Skeletal muscle cell (primary cell): Measurements from ENCODE around the gene DDHD1.
A peak's percentile ranks its signal among the peaks of the same experiment; 100 is the strongest.

Experiments
- DNase-seq: peaks from one replicate; pipeline ENCODE4 v3.0.0-alpha.2; 2010; ENCODE audit warnings: low read depth
- H3K4me3 ChIP-seq: 2 replicates; pipeline ENCODE4 v1.5.1; 2011; ENCODE audit warnings: low read depth, mild to moderate bottlenecking, control low read depth, low read length, moderate library complexity

Gene DDHD1

DNA sequence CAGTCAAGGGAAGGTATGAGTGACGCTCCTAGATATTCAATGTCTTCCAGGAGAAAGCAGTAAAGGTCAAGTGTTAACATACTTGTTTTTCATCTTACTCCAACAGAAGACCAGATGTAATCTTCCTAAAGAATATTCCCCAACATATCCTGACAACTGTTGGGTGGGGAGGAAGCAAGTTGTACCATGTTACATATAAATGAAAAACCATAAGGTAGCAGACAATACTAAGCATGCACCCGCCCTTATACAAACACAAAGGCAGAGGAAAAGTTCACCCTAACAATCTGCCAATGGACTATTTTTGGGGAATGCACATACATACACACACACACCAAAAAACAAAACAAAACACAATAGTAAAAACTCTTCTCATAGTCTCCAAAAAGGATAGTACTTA, 112.1 kb downstream of the DDHD1 start:
- H3K4me3 ChIP-seq, result no peak overlapping the region
- no peak for DNase-seq

DNA sequence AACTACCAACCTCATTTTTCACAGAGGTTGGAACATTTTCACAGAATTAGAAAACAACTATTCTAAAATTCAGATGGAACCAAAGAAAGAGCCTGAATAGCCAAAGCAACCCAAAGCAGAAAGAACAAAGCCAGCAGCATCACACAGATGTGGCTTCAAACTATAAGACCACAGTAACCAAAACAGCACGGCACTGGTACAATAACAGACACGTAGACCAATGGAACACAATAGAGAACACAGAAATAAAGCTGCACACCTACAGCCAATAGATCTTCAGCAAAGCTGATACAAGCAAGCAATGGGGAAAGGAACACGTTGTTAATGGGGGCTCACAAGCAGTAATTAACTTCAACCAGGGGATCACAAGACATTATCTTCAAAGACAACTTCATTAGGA, 114.5 kb downstream of the DDHD1 start:
- no peak overlapping the region for H3K4me3 ChIP-seq

GRCh38 chr14:53037016-53037415, 116.1 kb downstream of the DDHD1 start:
- DNase-seq, result no peak
- no peak overlapping the region for H3K4me3 ChIP-seq

More for the DNA sequence above, 114.5 kb downstream of the DDHD1 start:
- DNase-seq, result no peak

DNA sequence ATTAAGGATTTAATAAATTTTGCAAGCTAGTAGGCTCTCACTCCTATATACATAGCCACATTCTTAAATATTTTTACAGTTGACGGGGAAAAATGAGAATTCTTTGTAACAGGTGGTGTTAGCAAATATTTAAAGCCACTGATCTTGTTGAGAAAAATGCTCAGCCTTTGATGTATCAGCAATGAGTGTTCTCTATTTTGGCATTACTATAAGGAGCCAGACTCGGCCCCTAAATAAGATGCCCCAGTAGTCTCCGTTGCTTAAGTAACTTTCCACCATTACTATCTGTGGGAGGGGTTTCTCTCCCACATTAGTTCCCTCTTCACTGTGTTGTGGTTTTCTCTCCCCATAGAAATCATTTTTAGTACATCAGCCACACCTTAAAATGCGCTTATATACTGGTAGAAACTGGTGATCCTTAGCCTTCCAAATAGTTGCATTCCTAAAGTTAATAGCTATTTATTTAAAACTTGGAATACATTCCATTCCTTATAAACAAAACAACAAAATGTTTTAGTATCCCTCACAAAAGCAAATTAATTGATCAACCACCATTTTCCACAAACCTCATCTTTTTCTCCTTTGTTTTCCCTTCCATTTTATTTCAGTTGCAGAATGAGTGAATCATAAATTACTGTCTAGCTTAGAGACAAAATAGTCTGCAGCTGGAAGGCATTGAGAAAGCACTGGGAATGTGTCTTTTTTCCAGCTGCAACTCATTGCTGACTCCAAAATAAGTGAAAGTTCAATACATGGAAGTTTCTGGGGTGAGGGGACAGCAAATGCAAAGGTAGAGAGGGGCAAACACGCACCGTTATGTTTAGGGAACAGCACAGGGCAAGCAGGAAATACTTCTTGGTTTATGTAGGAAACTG, 117.5 kb downstream of the DDHD1 start:
- H3K4me3 ChIP-seq, result no peak overlapping the region
- DNase-seq, result no peak

GRCh38 chr14:53034688-53035230, 118.4 kb downstream of the DDHD1 start:
- no peak for DNase-seq
- H3K4me3 ChIP-seq, result no peak overlapping the region

DNA sequence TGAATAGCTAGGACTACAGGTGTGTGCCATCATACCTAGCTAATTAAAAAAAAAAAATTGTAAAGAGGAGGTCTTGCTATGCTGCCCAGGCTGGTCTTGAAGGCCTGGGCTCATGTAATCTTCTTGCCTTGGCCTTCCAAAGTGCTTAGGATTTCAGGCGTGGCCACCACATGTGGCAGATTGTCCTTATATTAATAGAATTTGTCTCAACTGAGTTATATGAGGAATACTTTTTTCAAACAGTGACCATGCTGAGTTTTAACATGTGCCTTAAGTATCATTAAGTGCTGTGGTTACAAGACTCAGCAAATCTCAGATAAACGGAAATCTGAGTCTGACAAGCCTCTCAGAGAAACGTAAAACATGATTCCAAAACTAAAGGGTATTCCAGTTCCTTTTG, 119.1 kb downstream of the DDHD1 start:
- no peak overlapping the region for H3K4me3 ChIP-seq
- DNase-seq, result no peak

DNA sequence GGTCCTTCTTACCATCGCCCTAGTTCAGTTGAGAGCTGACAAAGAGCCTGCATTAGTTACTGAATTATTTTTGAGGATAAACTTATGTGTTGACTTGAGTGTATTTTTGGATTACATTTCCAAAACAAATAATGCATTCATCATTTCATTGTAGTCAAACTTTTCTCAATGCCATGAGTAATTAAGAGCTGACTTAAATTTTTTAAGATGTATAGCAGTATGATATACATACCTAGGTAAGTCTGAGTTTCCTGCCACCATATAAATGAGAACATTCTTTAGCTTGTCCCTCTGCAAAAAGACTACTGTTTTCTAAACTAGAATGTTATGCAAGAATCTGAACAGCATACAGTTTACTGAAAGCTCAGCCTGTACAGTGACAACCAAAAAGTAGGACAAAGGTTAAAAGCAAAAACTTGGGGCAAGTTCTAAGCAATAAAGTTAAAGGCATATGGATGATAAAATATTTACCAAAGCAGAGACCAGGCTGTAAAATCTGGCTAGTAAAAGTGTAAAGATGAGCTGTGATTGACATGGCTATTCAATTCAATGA, 120.2 kb downstream of the DDHD1 start:
- DNase-seq, result no peak
- H3K4me3 ChIP-seq, result no peak overlapping the region

DNA sequence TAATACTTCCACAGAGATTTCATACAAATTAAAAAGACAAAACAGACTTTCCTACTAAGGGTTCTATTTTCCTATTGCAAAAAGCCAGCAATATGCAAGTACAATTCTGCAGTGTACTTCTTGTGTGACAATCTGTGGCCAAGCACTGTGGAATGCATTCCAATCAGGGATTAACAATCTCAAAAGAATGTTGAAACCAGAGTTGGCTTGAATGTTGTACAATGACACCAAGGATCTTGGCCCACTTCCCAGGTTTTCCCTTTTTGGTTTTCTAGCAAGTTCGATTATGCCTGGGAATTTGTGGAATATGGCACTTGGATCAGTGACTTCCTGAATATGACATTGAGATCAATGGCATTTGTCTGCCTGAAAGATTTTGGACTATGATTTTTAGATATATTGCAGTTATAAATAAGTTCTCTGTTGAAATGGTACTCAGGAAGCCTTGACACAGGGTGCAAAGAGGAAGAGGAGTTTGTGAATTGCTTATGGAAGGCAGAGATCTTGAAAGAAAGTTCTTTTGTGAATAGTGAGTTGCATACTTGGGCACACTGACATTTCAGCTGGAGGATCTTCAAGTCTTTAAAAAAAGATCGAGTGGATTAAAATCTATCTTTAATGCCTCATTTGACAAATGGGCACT, 120.8 kb downstream of the DDHD1 start:
- H3K4me3 ChIP-seq, result no peak overlapping the region
- peak; percentile 72 for DNase-seq

DNA sequence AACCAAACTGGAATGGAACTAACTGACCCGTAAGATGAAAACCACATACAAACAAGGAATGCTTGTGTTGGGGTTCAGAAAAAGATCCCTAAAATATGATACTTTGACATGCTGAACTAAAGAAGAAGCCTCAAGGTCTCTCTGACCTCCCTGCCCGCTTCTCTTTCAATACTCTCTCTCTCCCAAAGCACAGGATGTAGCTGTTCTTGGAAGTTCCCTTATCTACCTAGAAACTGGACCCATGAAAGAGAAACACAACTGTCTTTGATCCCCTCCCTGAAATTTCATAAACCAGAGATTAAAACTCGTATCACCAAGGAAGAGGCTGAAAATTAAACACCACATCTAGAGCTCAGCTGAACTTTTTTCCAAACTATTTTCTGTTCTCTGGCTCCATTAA, 125.6 kb downstream of the DDHD1 start:
- no peak for DNase-seq
- no peak overlapping the region for H3K4me3 ChIP-seq

DNA sequence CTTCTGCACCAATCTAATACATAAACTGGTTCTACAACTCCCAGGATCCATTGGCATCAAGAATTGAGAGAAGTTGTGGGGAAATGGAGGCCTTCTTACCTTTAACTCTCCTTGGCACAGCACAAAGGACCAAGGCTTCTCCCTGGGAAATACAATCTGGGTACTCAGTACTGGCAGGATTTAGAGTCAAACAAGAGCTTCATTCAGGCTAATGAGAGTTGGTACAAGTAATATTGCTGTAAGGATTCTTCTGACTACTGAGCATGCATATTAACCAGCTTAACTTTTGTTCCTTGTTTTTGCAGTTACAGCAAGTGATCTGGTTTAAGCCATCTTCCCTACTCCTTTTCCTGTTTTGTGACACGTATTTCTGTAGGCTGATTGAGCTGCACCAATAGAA, 126.1 kb downstream of the DDHD1 start:
- H3K4me3 ChIP-seq, result no peak overlapping the region
- no peak for DNase-seq

- no peak for DNase-seq
- no peak overlapping the region for H3K4me3 ChIP-seq
These were observed 129.8 kb downstream of the DDHD1 start for GRCh38 chr14:53023325-53023724.

DNA sequence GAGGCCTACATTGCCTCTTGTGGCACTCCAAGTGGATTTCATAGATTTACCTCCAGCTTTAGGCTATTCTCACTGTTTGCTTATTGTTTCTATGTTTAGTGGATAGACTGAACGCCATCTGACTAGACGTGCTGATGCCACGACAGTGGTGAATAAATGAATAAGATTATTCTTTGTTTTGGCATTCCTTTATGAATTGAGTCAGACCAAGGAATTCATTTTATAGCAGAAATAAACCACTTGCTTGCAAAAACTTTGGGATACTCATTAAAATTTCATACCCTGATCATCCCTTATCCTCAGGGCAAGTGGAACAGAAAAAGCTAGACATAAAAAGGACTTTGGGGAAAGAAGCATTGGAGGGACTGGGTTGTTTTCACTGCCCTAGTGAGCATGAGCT, 130.5 kb downstream of the DDHD1 start:
- DNase-seq, result no peak

GRCh38 chr14:53020193-53020932, 132.8 kb downstream of the DDHD1 start:
- no peak overlapping the region for H3K4me3 ChIP-seq
- DNase-seq, result no peak

More for the DNA sequence above, 130.5 kb downstream of the DDHD1 start:
- no peak overlapping the region for H3K4me3 ChIP-seq

DNA sequence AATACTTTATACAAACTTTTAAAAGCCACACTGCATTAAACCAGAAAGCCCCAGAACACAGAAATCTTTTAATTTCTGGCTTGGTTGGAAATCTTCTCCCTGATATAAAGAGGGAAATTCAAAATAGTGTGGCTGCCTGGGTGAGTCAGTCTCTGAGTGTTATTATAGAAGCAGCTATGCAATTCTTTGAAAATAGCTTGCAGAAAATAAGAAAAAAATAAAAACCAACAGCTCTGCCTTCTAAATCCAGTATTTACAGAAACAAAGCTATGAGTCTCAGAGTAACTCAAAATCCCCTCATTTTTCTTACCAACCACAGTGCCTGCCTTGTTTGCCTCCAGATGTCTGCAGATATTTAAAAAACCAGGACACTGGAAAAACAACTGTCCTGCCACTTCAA, 133.7 kb downstream of the DDHD1 start:
- H3K4me3 ChIP-seq, result no peak overlapping the region
- no peak for DNase-seq

- H3K4me3 ChIP-seq, result no peak overlapping the region
- DNase-seq, result no peak
These were observed 135.3 kb downstream of the DDHD1 start for GRCh38 chr14:53017837-53018236.

DNA sequence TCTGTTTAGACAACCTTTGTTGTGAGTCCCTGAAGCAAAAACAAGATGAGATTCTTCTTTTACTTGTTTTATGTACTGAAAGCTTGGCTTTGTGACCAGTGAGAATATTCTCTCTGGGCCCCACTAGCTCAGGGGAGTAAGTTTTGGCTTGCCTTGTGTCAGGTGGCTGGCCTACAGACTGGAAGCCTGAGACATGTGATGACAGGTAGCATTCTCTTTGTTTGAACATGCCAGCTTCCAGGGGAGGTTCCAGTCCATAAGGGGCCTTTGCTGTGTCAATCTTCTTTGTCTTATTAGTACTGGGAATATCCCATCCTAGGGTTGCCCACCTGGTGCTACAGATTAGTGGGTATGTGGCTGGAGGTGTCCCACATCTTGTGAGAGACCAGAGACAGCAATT, 136.2 kb downstream of the DDHD1 start:
- no peak overlapping the region for H3K4me3 ChIP-seq
- DNase-seq, result no peak

DNA sequence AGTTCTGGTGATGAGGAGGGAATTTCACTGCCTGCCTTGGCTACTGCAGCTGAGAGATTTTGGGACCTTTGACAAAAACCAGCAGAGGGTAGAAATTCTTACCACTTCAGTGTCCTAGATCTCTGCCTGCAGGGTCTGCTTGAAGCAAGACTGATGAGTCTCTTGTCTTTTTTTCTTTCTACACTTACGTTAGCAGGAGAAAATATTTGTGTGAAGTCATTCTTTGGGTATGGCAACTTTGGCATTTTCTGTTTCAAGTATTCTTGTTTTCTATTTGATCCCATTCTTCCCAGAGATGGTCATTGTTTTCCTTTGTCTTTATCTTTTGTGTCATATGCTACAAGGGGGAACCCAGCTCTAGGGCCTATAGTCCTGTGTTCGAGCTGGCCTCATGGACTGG, 136.6 kb downstream of the DDHD1 start:
- no peak for DNase-seq

GRCh38 chr14:53011053-53011462, 142.1 kb downstream of the DDHD1 start:
- no peak overlapping the region for H3K4me3 ChIP-seq

More for the DNA sequence above, 136.6 kb downstream of the DDHD1 start:
- H3K4me3 ChIP-seq, result no peak overlapping the region

GRCh38 chr14:53010193-53011040, 142.7 kb downstream of the DDHD1 start:
- no peak overlapping the region for H3K4me3 ChIP-seq
- no peak for DNase-seq

More at GRCh38 chr14:53011053-53011462, 142.1 kb downstream of the DDHD1 start:
- peak; percentile 100 for DNase-seq
